Colonic mucosa (tissue), 4 donors: ENCODE measurements around the gene TGFBR3L. TPM values are rescaled to one million over a fixed set of nuclear protein-coding genes. Genes with fewer than 3 reads are reported as not detected.
A peak's percentile ranks its signal among the peaks of the same experiment; 100 is the strongest.

Experiments
- DNase-seq: peaks from one replicate; pipeline ENCODE4 v3.0.0-alpha.2; 2020
- H3K27ac ChIP-seq: fragments of 200-600 bp; one replicate; pipeline ENCODE4 v1.8.0; 2021
- H3K27me3 ChIP-seq: fragments of 200-600 bp; one replicate; pipeline ENCODE4 v1.8.0; 2021
- H3K36me3 ChIP-seq: fragments of 200-600 bp; one replicate; pipeline ENCODE4 v1.8.0; 2021
- H3K4me1 ChIP-seq: fragments of 200-600 bp; one replicate; pipeline ENCODE4 v1.8.0; 2021; ENCODE audit warnings: mild to moderate bottlenecking
- H3K4me3 ChIP-seq: fragments of 200-600 bp; one replicate; pipeline ENCODE4 v1.8.0; 2021
- H3K9ac ChIP-seq, 2 donors: one replicate each; pipeline ENCODE4 v1.7.0; 2013; ENCODE audit warnings: control low read depth in 2 of 2, low read depth in 2 of 2, low read length in 2 of 2
- H3K9me3 ChIP-seq: fragments of 200-600 bp; one replicate; pipeline ENCODE4 v1.8.0; 2021
- CTCF ChIP-seq: fragments of 200-600 bp; IDR thresholded peaks from one replicate; pipeline ENCODE4 v1.8.0; 2022; ENCODE audit warnings: antibody characterized with exemption, mild to moderate bottlenecking
- intact Hi-C: fragments of 100-400 bp; cut with DNase I; formaldehyde crosslinking; loops from one replicate; pipeline ENCODE4 v1.14.1; 2022
- total RNA-seq, 2 donors: library from RNA; stranded (reverse); fragmentation: NEBNext Ultra II Directional in 1 of 2; extraction: Animal tissue kit (Norgen Biotek cat#: 25700) in 1 of 2; gene quantifications; one replicate each; pipeline ENCODE4 v1.2.1, GENCODE V29; 2021
- donor health status: healthy.
- donor health status: DM: no; HTN: no; CAD: no.
- donor health status: DM: no; HTN: no; CAD: no.

Gene TGFBR3L
- total RNA-seq: not detected

GRCh38 chr19:7914598-7915045, at the start of gene TGFBR3L:
TGFBR3L (plus strand) TSS chr19:7914830.
- Histone ChIP-seq H3K4me1 (peaks cover 9% of the 10 kb centered on the region), H3K9me3 (no peaks in the 10 kb centered on the region), H3K4me3 (no peak within 1 kb of the TSS), H3K9ac (no peak within 1 kb of the TSS), H3K27me3 (peaks cover 41% of the 10 kb centered on the region), H3K27ac (no peak within 1 kb of the TSS), H3K36me3 (peaks cover 8% of the 10 kb centered on the region)
- intact Hi-C loops: no loop called here
- no peak for DNase-seq
- no peak for TF ChIP-seq CTCF

GRCh38 chr19:7865262-7865911, 49.2 kb upstream of the TGFBR3L start:
- Histone ChIP-seq H3K4me1 (peaks cover 12% of the 10 kb centered on the region), H3K27ac (no peak overlapping the region), H3K9me3 (no peaks in the 10 kb centered on the region), H3K4me3 (no peak overlapping the region), H3K27me3 (peaks cover 33% of the 10 kb centered on the region), H3K36me3 (no peaks in the 10 kb centered on the region), H3K9ac (no peak overlapping the region)
- no peak for TF ChIP-seq CTCF
- no peak for DNase-seq
- intact Hi-C loops: no loop called here

GRCh38 chr19:7866399-7867091, 48.1 kb upstream of the TGFBR3L start:
- Histone ChIP-seq H3K27ac (no peak overlapping the region), H3K4me3 (no peak overlapping the region), H3K9me3 (no peaks in the 10 kb centered on the region), H3K4me1 (peaks cover 10% of the 10 kb centered on the region), H3K36me3 (no peaks in the 10 kb centered on the region), H3K27me3 (peaks cover 29% of the 10 kb centered on the region), H3K9ac (no peak overlapping the region)
- no peak for DNase-seq
- TF ChIP-seq CTCF: no peak
- intact Hi-C loops: no loop called here

GRCh38 chr19:7867092-7867844, 47.4 kb upstream of the TGFBR3L start:
- Histone ChIP-seq H3K36me3 (no peaks in the 10 kb centered on the region), H3K27me3 (peaks cover 24% of the 10 kb centered on the region), H3K4me3 (no peak overlapping the region), H3K27ac (no peak overlapping the region), H3K9ac (no peak overlapping the region), H3K9me3 (no peaks in the 10 kb centered on the region), H3K4me1 (peaks cover 4% of the 10 kb centered on the region)
- no peak for TF ChIP-seq CTCF
- DNase-seq: no peak
- intact Hi-C loops: no loop called here

GRCh38 chr19:7868326-7868670, 46.3 kb upstream of the TGFBR3L start:
- Histone ChIP-seq H3K27ac (no peak overlapping the region), H3K9ac (peak overlapping the region; percentile 5 to 24), H3K27me3 (peaks cover 26% of the 10 kb centered on the region), H3K9me3 (no peaks in the 10 kb centered on the region), H3K36me3 (no peaks in the 10 kb centered on the region), H3K4me3 (peak overlapping the region; percentile 56), H3K4me1 (peaks cover 4% of the 10 kb centered on the region)
- intact Hi-C loops: no loop called here
- DNase-seq: no peak
- TF ChIP-seq CTCF: no peak
